T-helper 2 cell treated with Interferon-gamma antibody and Interleukin-4, amounts not matched to agents 5 μg/mL and 100 μg/mL, for 36 hours (primary cell): ENCODE results near the gene TRABD2B.

Experiments
- DNase-seq: peaks from one replicate; pipeline ENCODE4 v3.0.0; 2021; ENCODE audit warnings: low spot score
- H3K27ac Mint-ChIP-seq: one replicate; pipeline ENCODE4 v1.8.0; 2021; ENCODE audit warnings: mild to moderate bottlenecking, mixed read lengths
- H3K27me3 Mint-ChIP-seq: one replicate; pipeline ENCODE4 v1.8.0; 2021; ENCODE audit warnings: low read depth, mixed read lengths
- H3K36me3 Mint-ChIP-seq: one replicate; pipeline ENCODE4 v1.8.0; 2021; ENCODE audit warnings: low read depth, mixed read lengths
- H3K4me1 Mint-ChIP-seq: one replicate; pipeline ENCODE4 v1.8.0; 2021; ENCODE audit warnings: low read depth, mixed read lengths
- H3K4me3 Mint-ChIP-seq: one replicate; pipeline ENCODE4 v1.8.0; 2022; ENCODE audit warnings: mild to moderate bottlenecking, moderate library complexity, mixed read lengths
- H3K9me3 Mint-ChIP-seq: one replicate; pipeline ENCODE4 v1.8.0; 2021; ENCODE audit warnings: mixed read lengths

Gene TRABD2B

GRCh38 chr1:47791879-47792608 lies 205.1 kb downstream of the TRABD2B start:
- H3K4me3 Mint-ChIP-seq, result no peak overlapping the region
- no peaks in the 10 kb centered on the region for H3K4me1 Mint-ChIP-seq
- H3K27me3 Mint-ChIP-seq, result peaks cover 4% of the 10 kb centered on the region
- no peak for DNase-seq
- no peaks in the 10 kb centered on the region for H3K36me3 Mint-ChIP-seq
- no peaks in the 10 kb centered on the region for H3K9me3 Mint-ChIP-seq
- no peak overlapping the region for H3K27ac Mint-ChIP-seq

- H3K36me3 Mint-ChIP-seq, result no peaks in the 10 kb centered on the region
- no peaks in the 10 kb centered on the region for H3K4me1 Mint-ChIP-seq
- peaks cover 4% of the 10 kb centered on the region for H3K27me3 Mint-ChIP-seq
- H3K27ac Mint-ChIP-seq, result no peak overlapping the region
- H3K4me3 Mint-ChIP-seq, result no peak overlapping the region
- H3K9me3 Mint-ChIP-seq, result no peaks in the 10 kb centered on the region
- no peak for DNase-seq
Measured at GRCh38 chr1:47788761-47789160, 208.4 kb downstream of the TRABD2B start.

- no peak for DNase-seq
- Mint-ChIP-seq H3K9me3 (no peaks in the 10 kb centered on the region), H3K36me3 (no peaks in the 10 kb centered on the region), H3K4me3 (no peak overlapping the region), H3K4me1 (no peaks in the 10 kb centered on the region), H3K27ac (no peak overlapping the region), H3K27me3 (peaks cover 4% of the 10 kb centered on the region)
Measured at GRCh38 chr1:47787560-47787959, 209.6 kb downstream of the TRABD2B start.

GRCh38 chr1:47786316-47786715 lies 210.9 kb downstream of the TRABD2B start:
- Mint-ChIP-seq H3K4me3 (no peak overlapping the region), H3K4me1 (no peaks in the 10 kb centered on the region), H3K36me3 (no peaks in the 10 kb centered on the region)

GRCh38 chr1:47785561-47786271 lies 211.5 kb downstream of the TRABD2B start:
- Mint-ChIP-seq H3K27me3 (peaks cover 4% of the 10 kb centered on the region), H3K27ac (no peak overlapping the region)
- DNase-seq, result no peak

More at GRCh38 chr1:47786316-47786715, 210.9 kb downstream of the TRABD2B start:
- no peak for DNase-seq
- no peak overlapping the region for H3K27ac Mint-ChIP-seq
- H3K9me3 Mint-ChIP-seq, result no peaks in the 10 kb centered on the region
- H3K27me3 Mint-ChIP-seq, result peaks cover 4% of the 10 kb centered on the region

GRCh38 chr1:47785118-47785517 lies 212.1 kb downstream of the TRABD2B start:
- no peak overlapping the region for H3K27ac Mint-ChIP-seq
- no peak for DNase-seq
- H3K36me3 Mint-ChIP-seq, result no peaks in the 10 kb centered on the region
- H3K27me3 Mint-ChIP-seq, result peaks cover 4% of the 10 kb centered on the region
- no peak overlapping the region for H3K4me3 Mint-ChIP-seq
- no peaks in the 10 kb centered on the region for H3K9me3 Mint-ChIP-seq
- no peaks in the 10 kb centered on the region for H3K4me1 Mint-ChIP-seq

More at GRCh38 chr1:47785561-47786271, 211.5 kb downstream of the TRABD2B start:
- Mint-ChIP-seq H3K36me3 (no peaks in the 10 kb centered on the region), H3K4me3 (no peak overlapping the region), H3K9me3 (no peaks in the 10 kb centered on the region), H3K4me1 (no peaks in the 10 kb centered on the region)

- Mint-ChIP-seq H3K27me3 (peaks cover under 1% of the 10 kb centered on the region), H3K27ac (no peak overlapping the region), H3K4me3 (no peak overlapping the region), H3K9me3 (no peaks in the 10 kb centered on the region), H3K4me1 (no peaks in the 10 kb centered on the region), H3K36me3 (no peaks in the 10 kb centered on the region)
- DNase-seq, result no peak
Measured at GRCh38 chr1:47784497-47784822, 212.7 kb downstream of the TRABD2B start.

- H3K4me3 Mint-ChIP-seq, result no peak overlapping the region
- H3K36me3 Mint-ChIP-seq, result no peaks in the 10 kb centered on the region
- no peaks in the 10 kb centered on the region for H3K27me3 Mint-ChIP-seq
- no peaks in the 10 kb centered on the region for H3K4me1 Mint-ChIP-seq
- H3K9me3 Mint-ChIP-seq, result no peaks in the 10 kb centered on the region
- DNase-seq, result no peak
- H3K27ac Mint-ChIP-seq, result no peak overlapping the region
Measured at GRCh38 chr1:47783638-47784496, 213.3 kb downstream of the TRABD2B start.

GRCh38 chr1:47782414-47783166 lies 214.6 kb downstream of the TRABD2B start:
- no peak overlapping the region for H3K27ac Mint-ChIP-seq
- no peak overlapping the region for H3K4me3 Mint-ChIP-seq
- no peaks in the 10 kb centered on the region for H3K36me3 Mint-ChIP-seq
- H3K27me3 Mint-ChIP-seq, result no peaks in the 10 kb centered on the region
- H3K4me1 Mint-ChIP-seq, result no peaks in the 10 kb centered on the region
- no peak for DNase-seq
- no peaks in the 10 kb centered on the region for H3K9me3 Mint-ChIP-seq

GRCh38 chr1:47781171-47781959 lies 215.8 kb downstream of the TRABD2B start:
- H3K4me3 Mint-ChIP-seq, result no peak overlapping the region

GRCh38 chr1:47780469-47780995 lies 216.7 kb downstream of the TRABD2B start:
- Mint-ChIP-seq H3K27ac (no peak overlapping the region), H3K4me3 (no peak overlapping the region), H3K9me3 (no peaks in the 10 kb centered on the region), H3K27me3 (no peaks in the 10 kb centered on the region), H3K36me3 (no peaks in the 10 kb centered on the region), H3K4me1 (no peaks in the 10 kb centered on the region)
- no peak for DNase-seq

More at GRCh38 chr1:47781171-47781959, 215.8 kb downstream of the TRABD2B start:
- no peaks in the 10 kb centered on the region for H3K36me3 Mint-ChIP-seq
- H3K4me1 Mint-ChIP-seq, result no peaks in the 10 kb centered on the region
- H3K27me3 Mint-ChIP-seq, result no peaks in the 10 kb centered on the region
- H3K27ac Mint-ChIP-seq, result no peak overlapping the region
- H3K9me3 Mint-ChIP-seq, result no peaks in the 10 kb centered on the region
- DNase-seq, result no peak

GRCh38 chr1:47779613-47780012 lies 217.6 kb downstream of the TRABD2B start:
- Mint-ChIP-seq H3K4me1 (no peaks in the 10 kb centered on the region), H3K9me3 (no peaks in the 10 kb centered on the region), H3K36me3 (no peaks in the 10 kb centered on the region), H3K27ac (no peak overlapping the region), H3K27me3 (no peaks in the 10 kb centered on the region), H3K4me3 (no peak overlapping the region)
- DNase-seq, result no peak

GRCh38 chr1:47778280-47778679 lies 218.9 kb downstream of the TRABD2B start:
- Mint-ChIP-seq H3K27ac (no peak overlapping the region), H3K9me3 (no peaks in the 10 kb centered on the region), H3K27me3 (no peaks in the 10 kb centered on the region), H3K4me3 (no peak overlapping the region), H3K4me1 (no peaks in the 10 kb centered on the region), H3K36me3 (no peaks in the 10 kb centered on the region)
- no peak for DNase-seq
